H1 (cell line): Measurements from ENCODE around the gene KCNMA1. TPM values are rescaled to one million over a fixed set of nuclear protein-coding genes. Genes with fewer than 3 reads are reported as not detected.

Experiments used
- CTCF ChIA-PET: fragments of 300-600 bp; sonication (Branson Sonifier 250); formaldehyde crosslinking; loops from one replicate; lab custom pipeline; 2021; ENCODE audit not compliant: partially characterized antibody; lab: Charles Lee
- POLR2A ChIA-PET: fragments of 300-600 bp; sonication (Branson Sonifier 250); formaldehyde crosslinking; loops from one replicate; lab custom pipeline; 2021; ENCODE audit warnings: inconsistent platforms; ENCODE audit not compliant: partially characterized antibody; lab: Charles Lee
- DNase-seq, 2 experiments: peaks; one replicate each; pipeline versions ENCODE4 v3.0.0 to v3.0.0-alpha.2; 2010 to 2022; ENCODE audit warnings: low spot score in 2 of 2, low read depth in 1 of 2, mixed read lengths in 1 of 2
- FAIRE-seq: peaks from 2 replicates; lab custom pipeline; 2011; peaks lifted over from hg19 to GRCh38; lab: Jason Lieb, UNC
- H2AFZ ChIP-seq: 2 replicates; pipeline ENCODE4 v1.8.1; 2012; ENCODE audit warnings: low read length, inconsistent platforms
- H2AK5ac ChIP-seq: 2 replicates; pipeline ENCODE4 v1.6.1; 2013; ENCODE audit warnings: low read depth, low read length
- H2BK120ac ChIP-seq: replicated peaks from 2 replicates; pipeline ENCODE3; 2013; ENCODE audit warnings: low read depth, low read length, inconsistent platforms
- H2BK12ac ChIP-seq: 2 replicates; pipeline ENCODE4 v1.6.1; 2013; ENCODE audit warnings: low read depth, low read length
- H2BK15ac ChIP-seq: 2 replicates; pipeline ENCODE4 v1.6.1; 2013; ENCODE audit warnings: low read length
- H2BK20ac ChIP-seq: 2 replicates; pipeline ENCODE4 v1.6.1; 2013; ENCODE audit warnings: low read length
- H2BK5ac ChIP-seq: 2 replicates; pipeline ENCODE4 v1.6.1; 2013; ENCODE audit warnings: low read depth, low read length
- H3K14ac ChIP-seq: 2 replicates; pipeline ENCODE4 v1.6.1; 2013; ENCODE audit warnings: inconsistent platforms; ENCODE audit not compliant: insufficient read length
- H3K18ac ChIP-seq: 2 replicates; pipeline ENCODE4 v1.6.1; 2013; ENCODE audit warnings: low read length; ENCODE audit errors: extremely low read depth
- H3K23ac ChIP-seq: 2 replicates; pipeline ENCODE4 v1.6.1; 2013; ENCODE audit warnings: inconsistent platforms; ENCODE audit not compliant: insufficient read length
- H3K23me2 ChIP-seq: 2 replicates; pipeline ENCODE4 v1.6.1; 2013; ENCODE audit warnings: low read depth, low read length
- H3K27ac ChIP-seq: 2 replicates; pipeline ENCODE4 v1.6.1; 2011; ENCODE audit warnings: low read depth, low read length, inconsistent platforms
- H3K27me3 ChIP-seq, 4 experiments: replicated peaks in 1 of 4; 1 replicate in 1 of 4; 2 replicates in 3 of 4; pipeline versions ENCODE4 v1.6.1 to v1.8.1; 2011 to 2013; ENCODE audit warnings: low read length in 3 of 4, mild to moderate bottlenecking in 3 of 4, inconsistent platforms in 2 of 4, mixed read lengths in 2 of 4, moderate library complexity in 1 of 4; ENCODE audit not compliant: control insufficient read depth in 3 of 4, insufficient read depth in 3 of 4; ENCODE audit errors: extremely low read depth in 1 of 4
- H3K36me3 ChIP-seq, 4 experiments: 2 replicates each; pipeline versions ENCODE4 v1.6.1 to v1.8.1; 2011 to 2013; ENCODE audit warnings: mild to moderate bottlenecking in 4 of 4, low read length in 3 of 4, moderate library complexity in 2 of 4, control low read depth in 1 of 4, inconsistent platforms in 1 of 4; ENCODE audit not compliant: insufficient read depth in 4 of 4, control insufficient read depth in 2 of 4
- H3K4ac ChIP-seq: replicated peaks from 2 replicates; pipeline ENCODE3; 2013; ENCODE audit warnings: low read length, low read depth, mixed read lengths, inconsistent platforms; ENCODE audit not compliant: insufficient read length
- H3K4me1 ChIP-seq, 4 experiments: replicated peaks in 1 of 4; 1 replicate in 1 of 4; 2 replicates in 3 of 4; pipeline versions ENCODE4 v1.6.1 to v1.8.1; 2011 to 2013; ENCODE audit warnings: low read length in 3 of 4, inconsistent platforms in 2 of 4, mixed read lengths in 1 of 4; ENCODE audit not compliant: insufficient read depth in 4 of 4, control insufficient read depth in 3 of 4
- H3K4me2 ChIP-seq, 2 experiments: 2 replicates each; pipeline versions ENCODE4 v1.6.1 to v1.8.1; 2011 to 2013; ENCODE audit warnings: low read depth in 2 of 2, low read length in 2 of 2, control low read depth in 1 of 2, inconsistent platforms in 1 of 2, mild to moderate bottlenecking in 1 of 2; ENCODE audit not compliant: insufficient read depth in 1 of 2
- H3K4me3 ChIP-seq, 4 experiments: fragments of 200-600, 300-600 bp in 1 of 4; sonication (generic), shearing (Covaris generic), sonication (Bioruptor Twin) in 1 of 4; 2 replicates each; pipeline versions ENCODE4 v1.5.1 to v1.8.1; 2011 to 2016; ENCODE audit warnings: low read length in 4 of 4, low read depth in 3 of 4, control low read depth in 2 of 4, inconsistent platforms in 2 of 4, mild to moderate bottlenecking in 2 of 4, mixed read lengths in 1 of 4, moderate library complexity in 1 of 4; ENCODE audit not compliant: insufficient read depth in 2 of 4; ENCODE audit errors: extremely low read depth in 1 of 4
- H3K56ac ChIP-seq: replicated peaks from 2 replicates; pipeline ENCODE3; 2013; ENCODE audit warnings: low read depth, mild to moderate bottlenecking, mixed read lengths, low read length, inconsistent platforms; ENCODE audit not compliant: insufficient read length
- H3K79me1 ChIP-seq: 2 replicates; pipeline ENCODE4 v1.6.1; 2013; ENCODE audit warnings: low read depth, low read length, control low read depth
- H3K79me2 ChIP-seq, 2 experiments: 2 replicates each; pipeline versions ENCODE4 v1.6.1 to v1.8.1; 2012 to 2013; ENCODE audit warnings: low read length in 2 of 2, mild to moderate bottlenecking in 2 of 2, inconsistent platforms in 1 of 2; ENCODE audit not compliant: insufficient read depth in 2 of 2, control insufficient read depth in 1 of 2
- H3K9ac ChIP-seq, 4 experiments: replicated peaks in 1 of 4; 1 replicate in 1 of 4; 2 replicates in 3 of 4; pipeline versions ENCODE4 v1.6.1 to v1.8.1; 2011 to 2013; ENCODE audit warnings: low read depth in 3 of 4, low read length in 3 of 4, control low read depth in 2 of 4, mild to moderate bottlenecking in 2 of 4, moderate library complexity in 2 of 4, inconsistent platforms in 1 of 4; ENCODE audit errors: extremely low read depth in 1 of 4
- H3K9me3 ChIP-seq, 2 experiments: 2 replicates each; pipeline versions ENCODE4 v1.6.1 to v1.8.1; 2012 to 2013; ENCODE audit warnings: mild to moderate bottlenecking in 2 of 2, moderate library complexity in 2 of 2, control low read depth in 1 of 2, inconsistent platforms in 1 of 2, low read depth in 1 of 2, low read length in 1 of 2, mixed read lengths in 1 of 2; ENCODE audit not compliant: insufficient read depth in 2 of 2
- H4K20me1 ChIP-seq, 2 experiments: replicated peaks in 1 of 2; 2 replicates each; pipeline versions ENCODE3 to v1.8.1; 2011 to 2013; ENCODE audit warnings: inconsistent platforms in 2 of 2, low read length in 2 of 2, mild to moderate bottlenecking in 1 of 2; ENCODE audit not compliant: insufficient read depth in 2 of 2, control insufficient read depth in 1 of 2
- H4K5ac ChIP-seq: 2 replicates; pipeline ENCODE4 v1.6.1; 2013; ENCODE audit warnings: low read length, low read depth, mixed read lengths, inconsistent platforms; ENCODE audit not compliant: insufficient read length
- H4K8ac ChIP-seq: 2 replicates; pipeline ENCODE4 v1.8.0; 2013; ENCODE audit warnings: mild to moderate bottlenecking, moderate library complexity, low read length, inconsistent platforms; ENCODE audit not compliant: insufficient read depth; ENCODE audit errors: extremely low read depth
- H4K91ac ChIP-seq: replicated peaks from 2 replicates; pipeline ENCODE3; 2013; ENCODE audit warnings: low read length, mixed read lengths, inconsistent platforms; ENCODE audit not compliant: insufficient read length
- CHD1 ChIP-seq: IDR thresholded peaks from 2 replicates; pipeline ENCODE4 v1.6.1; 2012; ENCODE audit warnings: low read depth, low read length, improper control_type of control experiment
- CHD2 ChIP-seq: IDR thresholded peaks from 2 replicates; pipeline ENCODE4 v1.6.1; 2012; ENCODE audit warnings: low read length, improper control_type of control experiment
- CREB1 ChIP-seq: IDR thresholded peaks from 2 replicates; pipeline ENCODE4 v1.6.1; 2012; ENCODE audit warnings: inconsistent platforms
- JUND ChIP-seq: IDR thresholded peaks from 2 replicates; pipeline ENCODE4 v1.6.1; 2011; ENCODE audit warnings: mild to moderate bottlenecking, improper control_type of control experiment, low read length
- KDM4A ChIP-seq: IDR thresholded peaks from one replicate; pipeline ENCODE4 v1.7.1; 2012; ENCODE audit warnings: low read depth, mild to moderate bottlenecking, moderate library complexity, low read length, inconsistent platforms; ENCODE audit not compliant: severe bottlenecking
- MAFK ChIP-seq: IDR thresholded peaks from 2 replicates; pipeline ENCODE4 v1.6.1; 2012; ENCODE audit warnings: low read depth, mild to moderate bottlenecking, improper control_type of control experiment, low read length
- YY1 ChIP-seq: IDR thresholded peaks from 2 replicates; pipeline ENCODE4 v1.6.1; 2011; ENCODE audit warnings: low read depth, mild to moderate bottlenecking, low read length
- WGBS, 2 experiments: shearing (Covaris generic) in 1 of 2; methylation state at CpG; one replicate each; pipeline versions ENCODE4 v1.1.6 to v1.1.7; 2013 to 2015; ENCODE audit warnings: low lambda C conversion rate in 2 of 2, mixed read lengths in 2 of 2, inconsistent platforms in 1 of 2, low coverage in 1 of 2, missing lambda C conversion rate in 1 of 2; ENCODE audit not compliant: insufficient replicate concordance in 2 of 2, insufficient coverage in 1 of 2, insufficient read length in 1 of 2; ENCODE audit errors: extremely low coverage in 1 of 2, missing lambda C conversion rate in 1 of 2; 5-methylcytosine and 5-hydroxymethylcytosine counted together
- polyA plus RNA-seq, 7 experiments: library from polyadenylated mRNA; depleted of rRNA in 3 of 7; stranded (reverse) in 5 of 7; unstranded in 2 of 7; fragments of >200 nt in 5 of 7; fragments of 200-250 nt in 2 of 7; gene quantifications; 1 replicate in 5 of 7; 2 replicates in 1 of 7; 4 replicates in 1 of 7; pipeline versions ENCODE4 v1.2.1 to v1.2.3, GENCODE V29; 2011 to 2013; ENCODE audit warnings: missing spikeins in 2 of 7, mixed read lengths in 2 of 7
- total RNA-seq: library from RNA; stranded (reverse); fragmentation: NEBNext Ultra II Directional; extraction: Animal tissue kit (Norgen Biotek cat#: 25700); gene quantifications from 2 replicates; pipeline ENCODE4 v1.2.1, GENCODE V29; 2021
- TF ChIP-seq, protein P1 (sequence below): IDR thresholded peaks from 2 replicates; pipeline ENCODE4 v1.6.1; 2012; ENCODE audit warnings: inconsistent platforms
- TF ChIP-seq, protein P2 (sequence below): IDR thresholded peaks from 2 replicates; pipeline ENCODE4 v1.6.1; 2011; ENCODE audit warnings: low read depth, mild to moderate bottlenecking, low read length; ENCODE audit not compliant: insufficient read depth
- TF ChIP-seq, protein P3 (sequence below): IDR thresholded peaks from 2 replicates; pipeline ENCODE4 v1.6.1; 2011; ENCODE audit warnings: low read length, improper control_type of control experiment
- TF ChIP-seq, protein P4 (sequence below): IDR thresholded peaks from 2 replicates; pipeline ENCODE4 v1.6.1; 2012; ENCODE audit warnings: inconsistent platforms

KCNMA1 gene
- total and polyA plus RNA-seq, 2 of the 8 experiments (the other 6 are each of a cell fraction or from before 2014, with no cell fraction given): 10.2 to 11.1 TPM

DNA sequence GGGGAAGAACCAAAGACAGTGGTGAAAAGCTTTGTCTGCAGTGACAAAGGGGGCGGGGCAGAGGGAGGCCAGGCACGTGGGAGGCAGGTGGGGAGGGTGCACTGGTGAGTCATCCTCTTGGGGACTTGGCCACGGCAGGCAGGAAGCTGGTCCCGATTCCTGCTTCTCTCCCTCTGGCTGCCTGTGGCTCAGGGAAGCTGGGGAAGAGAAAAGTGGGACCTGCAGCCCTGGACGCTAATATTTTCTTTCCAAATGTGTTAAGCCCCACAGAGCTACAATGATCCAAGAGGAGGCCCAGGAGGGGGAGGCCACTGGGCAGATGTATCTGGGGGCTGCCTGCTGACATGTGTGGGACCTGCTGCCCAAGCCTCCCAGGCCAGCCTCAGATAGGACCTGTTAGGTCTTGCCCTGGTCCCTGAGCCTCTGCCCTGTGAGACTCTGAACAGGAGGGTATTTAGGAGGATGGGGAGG lies 231.8 kb downstream of the KCNMA1 start:
- Histone ChIP-seq H2AFZ (no peak overlapping the region), H4K8ac (no peak overlapping the region), H3K79me2 (no peaks in the 10 kb centered on the region), H2BK120ac (no peak overlapping the region), H3K79me1 (peaks cover 2% of the 10 kb centered on the region), H3K27ac (no peak overlapping the region), H2BK12ac (0 out of 2 replicates have a peak overlapping the region, but pooled peaks have one; percentile 1), H4K91ac (peak overlapping the region; percentile 77), H3K4me3 (no peak overlapping the region), H3K4me2 (no peak overlapping the region; a peak in 1 of 4 replicates), H3K18ac (peak overlapping the region; percentile 63; the same call in 1 of the 2 replicates), H2AK5ac (no peak overlapping the region), H2BK5ac (0 out of 2 replicates have a peak overlapping the region, but pooled peaks have one; percentile 45), H3K27me3 (no peaks in the 10 kb centered on the region), H3K56ac (no peak overlapping the region), H3K23me2 (no peaks in the 10 kb centered on the region), H3K4ac (no peak overlapping the region), H3K36me3 (no peaks in the 10 kb centered on the region), H2BK15ac (no peak overlapping the region), H2BK20ac (peak overlapping the region; percentile 26), H4K20me1 (no peaks in the 10 kb centered on the region), H3K9ac (no peak overlapping the region), H3K14ac (no peak overlapping the region), H4K5ac (no peak overlapping the region), H3K23ac (no peak overlapping the region), H3K4me1 (peaks cover 2 to 5% (median 4%) of the 10 kb centered on the region in 4 experiments; a peak in 4 of 7 replicates), H3K9me3 (no peaks in the 10 kb centered on the region)
- WGBS, 2 experiments: 46% methylated on average over 5 of the region's 5 CpGs; no CpG with 5 or more reads in 1 of the 2 experiments
- ChIA-PET POLR2A (interaction anchor here (0.8 to 1.7 kb wide), 3 partner anchors 13 to 159 kb away, joined by 3 to 7 read pairs (median 4); no protein-coding TSS in a partner anchor), CTCF (interaction anchor here (0.8 to 3.3 kb wide), 6 partner anchors 14 to 306 kb away, joined by 3 to 18 read pairs (median 4); no protein-coding TSS in a partner anchor)
- FAIRE-seq: no peak
- peak; percentile 59 to 77 for DNase-seq
- no peak for TF ChIP-seq MAFK
- TF ChIP-seq CHD2: no peak
- TF ChIP-seq, protein P1, sequence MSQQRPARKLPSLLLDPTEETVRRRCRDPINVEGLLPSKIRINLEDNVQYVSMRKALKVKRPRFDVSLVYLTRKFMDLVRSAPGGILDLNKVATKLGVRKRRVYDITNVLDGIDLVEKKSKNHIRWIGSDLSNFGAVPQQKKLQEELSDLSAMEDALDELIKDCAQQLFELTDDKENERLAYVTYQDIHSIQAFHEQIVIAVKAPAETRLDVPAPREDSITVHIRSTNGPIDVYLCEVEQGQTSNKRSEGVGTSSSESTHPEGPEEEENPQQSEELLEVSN: peak; percentile 69
- no peak for TF ChIP-seq CHD1
- TF ChIP-seq, protein P2, sequence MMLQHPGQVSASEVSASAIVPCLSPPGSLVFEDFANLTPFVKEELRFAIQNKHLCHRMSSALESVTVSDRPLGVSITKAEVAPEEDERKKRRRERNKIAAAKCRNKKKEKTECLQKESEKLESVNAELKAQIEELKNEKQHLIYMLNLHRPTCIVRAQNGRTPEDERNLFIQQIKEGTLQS: peak; percentile 55; the same call in 1 of the 2 replicates
- TF ChIP-seq, protein P3, sequence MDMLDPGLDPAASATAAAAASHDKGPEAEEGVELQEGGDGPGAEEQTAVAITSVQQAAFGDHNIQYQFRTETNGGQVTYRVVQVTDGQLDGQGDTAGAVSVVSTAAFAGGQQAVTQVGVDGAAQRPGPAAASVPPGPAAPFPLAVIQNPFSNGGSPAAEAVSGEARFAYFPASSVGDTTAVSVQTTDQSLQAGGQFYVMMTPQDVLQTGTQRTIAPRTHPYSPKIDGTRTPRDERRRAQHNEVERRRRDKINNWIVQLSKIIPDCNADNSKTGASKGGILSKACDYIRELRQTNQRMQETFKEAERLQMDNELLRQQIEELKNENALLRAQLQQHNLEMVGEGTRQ: peak; percentile 59
- TF ChIP-seq CREB1: 0 out of 2 replicates have a peak, but pooled peaks have one; percentile 40
- TF ChIP-seq JUND: peak; percentile 96
- TF ChIP-seq, protein P4, sequence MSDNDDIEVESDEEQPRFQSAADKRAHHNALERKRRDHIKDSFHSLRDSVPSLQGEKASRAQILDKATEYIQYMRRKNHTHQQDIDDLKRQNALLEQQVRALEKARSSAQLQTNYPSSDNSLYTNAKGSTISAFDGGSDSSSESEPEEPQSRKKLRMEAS: peak; percentile 97
- TF ChIP-seq YY1: no peak
- no peak for TF ChIP-seq KDM4A
